ENCODE measurements around the gene FAM83D.

GRCh38 chr20:38927902-38928578 lies 1.8 kb downstream of the FAM83D start:
- TF ChIP-seq ASH2L (IDR thresholded peaks at IDR 0.05; ENCODE audit: low read length) (no peak), RXRA (IDR thresholded peaks at IDR 0.05; ENCODE audit: insufficient read depth, low read depth, low read length) (no peak), KDM5A (IDR thresholded peaks at IDR 0.05; ENCODE audit: low read length) (no peak), POLR2A (IDR thresholded peaks at IDR 0.05; ENCODE audit: control extremely low read depth in 1 of 2, low read depth in 2 of 2, low read length in 2 of 2) (no peak), RBBP5 (IDR thresholded peaks at IDR 0.05; ENCODE audit: borderline replicate concordance, low read depth, low read length) (no peak), SIN3A (conservative IDR thresholded peaks at IDR 0.05 in 1 of 2, IDR thresholded peaks at IDR 0.05 in 1 of 2; ENCODE audit: low read depth in 1 of 2, low read length in 2 of 2) (no peak), SP2 (IDR thresholded peaks at IDR 0.05; ENCODE audit: low read length) (no peak)
